Measurements from ENCODE around the gene HDAC4.

The HDAC4 gene

DNA sequence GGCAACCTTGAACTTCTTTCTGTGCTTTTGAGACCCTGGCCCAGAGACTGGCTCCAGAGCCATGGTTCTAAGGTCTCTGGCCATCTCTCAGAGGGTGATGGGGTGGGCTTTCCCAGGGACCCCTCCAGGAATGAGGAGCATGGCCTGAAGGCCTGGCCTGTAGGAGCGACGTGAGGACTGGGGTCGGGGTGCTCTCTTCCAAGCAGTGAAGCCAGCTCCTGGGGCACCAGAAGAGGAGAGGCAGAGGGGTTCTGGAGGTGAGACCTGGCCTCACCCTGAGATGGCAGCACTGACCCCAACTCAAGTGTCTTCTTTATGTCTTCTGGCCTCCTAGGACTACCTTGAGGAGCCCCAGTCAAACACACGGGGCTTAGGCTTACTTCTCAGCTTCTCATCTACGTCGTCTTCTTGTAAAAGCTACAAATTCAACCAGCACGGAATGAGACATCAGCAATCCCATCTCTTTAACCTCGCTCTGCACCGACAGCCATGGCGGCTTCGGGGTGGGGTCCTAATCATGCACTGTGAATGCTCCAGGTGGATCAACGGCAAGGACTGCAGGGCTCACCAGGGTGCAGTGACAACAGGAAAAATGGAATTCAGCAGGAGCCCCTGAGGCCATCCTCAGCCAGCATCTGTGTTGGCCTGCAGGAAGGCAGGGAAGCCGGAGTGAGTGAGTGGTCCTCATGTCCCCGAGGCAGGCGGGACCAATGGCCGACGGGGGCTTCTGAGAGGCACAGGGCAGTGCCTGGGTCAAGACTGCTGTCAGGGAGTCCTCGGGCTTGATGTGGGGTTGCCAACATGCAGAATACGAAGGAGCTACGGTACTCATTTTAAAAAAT is 214.1 kb downstream of the HDAC4 start:
- TF ChIP-seq, protein P1, sequence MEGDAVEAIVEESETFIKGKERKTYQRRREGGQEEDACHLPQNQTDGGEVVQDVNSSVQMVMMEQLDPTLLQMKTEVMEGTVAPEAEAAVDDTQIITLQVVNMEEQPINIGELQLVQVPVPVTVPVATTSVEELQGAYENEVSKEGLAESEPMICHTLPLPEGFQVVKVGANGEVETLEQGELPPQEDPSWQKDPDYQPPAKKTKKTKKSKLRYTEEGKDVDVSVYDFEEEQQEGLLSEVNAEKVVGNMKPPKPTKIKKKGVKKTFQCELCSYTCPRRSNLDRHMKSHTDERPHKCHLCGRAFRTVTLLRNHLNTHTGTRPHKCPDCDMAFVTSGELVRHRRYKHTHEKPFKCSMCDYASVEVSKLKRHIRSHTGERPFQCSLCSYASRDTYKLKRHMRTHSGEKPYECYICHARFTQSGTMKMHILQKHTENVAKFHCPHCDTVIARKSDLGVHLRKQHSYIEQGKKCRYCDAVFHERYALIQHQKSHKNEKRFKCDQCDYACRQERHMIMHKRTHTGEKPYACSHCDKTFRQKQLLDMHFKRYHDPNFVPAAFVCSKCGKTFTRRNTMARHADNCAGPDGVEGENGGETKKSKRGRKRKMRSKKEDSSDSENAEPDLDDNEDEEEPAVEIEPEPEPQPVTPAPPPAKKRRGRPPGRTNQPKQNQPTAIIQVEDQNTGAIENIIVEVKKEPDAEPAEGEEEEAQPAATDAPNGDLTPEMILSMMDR (IDR thresholded peaks at IDR 0.05; ENCODE audit: insufficient read depth, low read length) = no peak
- TF ChIP-seq POLR2AphosphoS5 (IDR thresholded peaks at IDR 0.05; ENCODE audit: low read depth) (no peak), SPI1 (IDR thresholded peaks at IDR 0.05; ENCODE audit: borderline replicate concordance, low read depth) (no peak), REST (IDR thresholded peaks at IDR 0.05; ENCODE audit: insufficient replicate concordance, low read depth) (no peak), GABPA (IDR thresholded peaks at IDR 0.05; ENCODE audit: low read depth) (no peak)
- no peak for DNase-seq (ENCODE audit: low read depth in 1 of 2, low spot score in 1 of 2)
- Histone ChIP-seq H3K27ac (replicated peaks) (no peak overlapping the region), H3K4me3 (replicated peaks; ENCODE audit: insufficient read depth, low read length) (no peak overlapping the region), H3K27me3 (ENCODE audit: insufficient read depth, poor library complexity, severe bottlenecking) (no peaks in the 10 kb centered on the region)

DNA sequence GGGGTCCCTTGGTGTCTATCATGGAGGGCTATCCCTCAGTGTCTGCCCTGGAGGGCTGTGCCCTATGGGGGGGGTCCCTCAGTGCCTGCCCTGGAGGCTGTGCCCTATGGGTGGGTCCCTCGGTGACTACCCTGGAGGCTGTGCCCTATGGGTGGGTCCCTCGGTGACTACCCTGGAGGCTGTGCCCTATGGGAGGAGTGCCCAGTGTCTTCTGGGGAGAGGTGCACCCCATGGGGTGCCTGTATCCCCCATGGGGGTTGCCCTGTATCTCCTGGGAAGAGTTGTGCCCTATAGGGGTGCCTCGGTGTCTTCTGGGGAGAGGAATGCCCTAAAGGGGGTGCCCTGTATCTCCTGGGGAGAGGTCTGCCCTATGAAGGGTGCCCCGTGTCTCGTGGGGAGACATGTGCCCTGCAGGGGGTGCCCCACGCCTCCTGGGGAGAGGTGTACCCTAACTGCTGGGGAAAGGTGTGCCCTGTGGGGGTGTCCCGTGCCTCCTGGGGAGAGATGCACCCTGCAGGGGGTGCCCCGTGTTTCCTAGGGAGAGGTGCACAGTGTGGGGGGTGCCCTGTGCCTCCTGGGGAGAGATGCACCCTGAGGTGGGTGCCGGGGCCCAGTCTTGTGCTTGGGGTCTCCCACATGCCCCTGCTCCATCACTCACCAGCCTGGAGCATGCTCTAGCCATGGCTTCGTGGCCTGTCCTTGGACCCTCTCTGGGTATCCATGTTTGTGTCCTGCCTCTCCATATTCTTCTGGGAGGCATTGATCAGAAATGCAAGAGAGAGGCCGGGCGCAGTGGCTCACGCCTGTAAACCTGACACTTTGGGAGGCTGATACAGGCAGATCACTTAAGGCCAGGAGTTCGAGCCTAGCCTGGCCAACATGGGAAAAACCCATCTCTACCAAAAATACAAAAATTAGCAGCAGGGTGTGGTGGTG is 215.6 kb downstream of the HDAC4 start:
- Histone ChIP-seq H3K4me3 (replicated peaks; ENCODE audit: insufficient read depth, low read length) (no peak overlapping the region), H3K27me3 (ENCODE audit: insufficient read depth, poor library complexity, severe bottlenecking) (no peaks in the 10 kb centered on the region), H3K27ac (replicated peaks) (no peak overlapping the region)
- no peak for DNase-seq (ENCODE audit: low read depth in 1 of 2, low spot score in 1 of 2)
- TF ChIP-seq POLR2AphosphoS5 (IDR thresholded peaks at IDR 0.05; ENCODE audit: low read depth) = no peak
- no peak for TF ChIP-seq SPI1 (IDR thresholded peaks at IDR 0.05; ENCODE audit: borderline replicate concordance, low read depth)
- TF ChIP-seq GABPA (IDR thresholded peaks at IDR 0.05; ENCODE audit: low read depth) = no peak
- TF ChIP-seq, protein P1 (IDR thresholded peaks at IDR 0.05; ENCODE audit: insufficient read depth, low read length) = no peak
- no peak for TF ChIP-seq REST (IDR thresholded peaks at IDR 0.05; ENCODE audit: insufficient replicate concordance, low read depth)

GRCh38 chr2:239184179-239184578 is 216.6 kb downstream of the HDAC4 start:
- no peak for DNase-seq (ENCODE audit: low read depth in 1 of 2, low spot score in 1 of 2)
- no peak for TF ChIP-seq REST (IDR thresholded peaks at IDR 0.05; ENCODE audit: insufficient replicate concordance, low read depth)
- TF ChIP-seq, protein P1 (IDR thresholded peaks at IDR 0.05; ENCODE audit: insufficient read depth, low read length) = no peak
- TF ChIP-seq GABPA (IDR thresholded peaks at IDR 0.05; ENCODE audit: low read depth) = no peak
- no peak for TF ChIP-seq POLR2AphosphoS5 (IDR thresholded peaks at IDR 0.05; ENCODE audit: low read depth)
- TF ChIP-seq SPI1 (IDR thresholded peaks at IDR 0.05; ENCODE audit: borderline replicate concordance, low read depth) = no peak
- H3K4me3 ChIP-seq (replicated peaks; ENCODE audit: insufficient read depth, low read length) = no peak overlapping the region
- no peaks in the 10 kb centered on the region for H3K27me3 ChIP-seq (ENCODE audit: insufficient read depth, poor library complexity, severe bottlenecking)
- no peak overlapping the region for H3K27ac ChIP-seq (replicated peaks)

Data from HL-60 (cell line).